ENCODE data around the gene CAMKMT.

Gene CAMKMT

GRCh38 chr2:44706681-44707553 is 345.2 kb downstream of the CAMKMT start:
- DNase-seq = no peak

- no peak for DNase-seq
These were observed 346.4 kb downstream of the CAMKMT start for GRCh38 chr2:44707945-44708660.

- no peak for DNase-seq
These were observed 346.9 kb downstream of the CAMKMT start for GRCh38 chr2:44708661-44709000.

DNA sequence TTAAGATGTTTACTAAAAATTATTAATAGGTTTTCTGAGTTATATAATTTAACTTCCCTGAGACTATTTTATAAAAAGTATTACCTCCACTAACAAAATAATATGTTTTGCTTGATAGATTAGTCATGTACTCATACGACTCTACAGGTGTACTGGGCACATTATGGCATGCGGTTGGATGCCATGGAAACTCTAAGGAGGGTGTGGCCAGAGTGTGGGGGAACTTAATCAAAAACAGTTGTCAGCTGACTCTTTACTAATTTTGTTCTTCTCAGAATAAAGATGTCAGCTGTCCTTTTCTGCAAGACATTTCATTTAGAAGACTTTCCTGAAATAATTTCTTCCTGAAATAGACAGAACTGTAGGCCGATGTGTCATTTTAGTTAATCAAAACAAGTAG is 351.4 kb downstream of the CAMKMT start:
- no peak for DNase-seq

- DNase-seq = no peak
These were observed 353.9 kb downstream of the CAMKMT start for GRCh38 chr2:44715671-44716081.

DNA sequence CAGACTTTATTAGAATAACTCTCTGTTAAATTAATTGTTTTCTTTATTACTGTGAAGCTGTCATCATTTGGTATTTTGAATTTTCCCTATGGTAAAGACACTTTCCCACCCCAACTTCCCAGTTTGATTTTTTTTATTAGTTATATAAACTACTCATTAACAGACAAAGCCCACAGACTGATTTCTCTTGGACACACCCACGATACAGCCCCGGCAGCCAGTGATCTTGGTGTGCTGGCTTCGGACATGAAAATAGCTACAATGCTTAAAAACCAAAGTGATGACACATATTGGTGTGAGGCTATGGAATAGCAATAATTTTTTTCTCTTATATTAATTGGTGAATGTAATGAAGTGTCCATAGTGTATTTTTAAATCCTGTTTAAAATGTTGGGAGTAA is 354.4 kb downstream of the CAMKMT start:
- DNase-seq = no peak

- no peak for DNase-seq
These were observed 356.7 kb downstream of the CAMKMT start for GRCh38 chr2:44718431-44718830.

DNA sequence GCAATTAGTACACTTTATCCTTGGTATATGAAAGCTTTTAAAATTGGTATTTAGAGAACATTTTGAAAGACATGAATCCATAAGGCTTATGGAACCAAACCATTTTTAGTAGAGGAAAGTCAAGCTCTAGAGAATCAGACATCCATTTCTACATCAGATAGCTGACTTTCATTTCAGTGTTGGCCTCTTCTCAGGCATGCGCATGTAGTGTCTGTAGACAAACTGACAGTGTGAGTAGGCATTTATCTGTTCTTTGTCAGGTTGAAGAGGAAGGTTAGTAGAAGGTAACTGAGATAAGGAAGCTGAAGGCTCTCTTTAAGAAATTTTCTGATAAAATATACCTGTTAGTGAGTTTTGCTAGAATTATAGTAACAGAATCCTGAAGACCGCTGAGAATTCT is 357.8 kb downstream of the CAMKMT start:
- DNase-seq = no peak

GRCh38 chr2:44722026-44722625 is 360.4 kb downstream of the CAMKMT start:
- DNase-seq = no peak

DNA sequence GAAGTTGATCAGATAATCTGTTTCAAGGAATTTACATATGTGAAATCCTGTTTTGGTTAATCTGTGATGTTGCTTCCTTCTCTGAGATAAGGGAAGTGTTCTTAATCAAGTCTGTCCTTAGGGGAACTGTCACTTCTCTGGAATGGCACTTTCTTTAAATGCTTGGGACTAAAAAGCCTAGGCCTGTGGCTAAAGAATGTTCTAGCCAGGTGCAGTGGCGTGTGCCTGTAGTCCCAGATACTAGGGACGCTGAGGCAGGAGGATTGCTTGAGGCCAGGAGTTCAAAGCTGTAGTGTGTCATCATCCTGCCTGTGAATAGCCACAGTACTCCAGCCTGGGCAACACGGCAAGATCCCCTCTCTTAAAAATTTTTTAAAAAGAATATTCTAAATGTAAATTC is 362.2 kb downstream of the CAMKMT start:
- DNase-seq = no peak

DNA sequence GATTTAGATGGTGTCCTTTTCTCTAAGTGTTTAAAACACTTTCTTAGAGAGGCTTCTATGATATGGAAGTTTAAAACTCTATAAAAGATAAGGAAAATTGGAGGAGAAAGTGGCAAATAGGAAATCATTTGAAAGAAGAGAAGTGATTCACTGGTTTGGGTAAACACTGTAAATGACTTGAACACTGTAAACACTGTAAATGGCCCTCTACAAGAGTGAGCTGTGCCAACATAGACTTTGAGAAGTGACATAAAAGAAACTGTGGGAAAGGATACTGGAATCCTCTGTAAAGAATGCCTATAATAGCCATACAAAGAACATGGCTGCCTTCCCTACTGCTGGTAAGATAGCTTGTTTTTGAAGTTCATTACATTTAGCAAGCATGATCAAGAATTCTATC is 368.8 kb downstream of the CAMKMT start:
- DNase-seq = no peak

DNA sequence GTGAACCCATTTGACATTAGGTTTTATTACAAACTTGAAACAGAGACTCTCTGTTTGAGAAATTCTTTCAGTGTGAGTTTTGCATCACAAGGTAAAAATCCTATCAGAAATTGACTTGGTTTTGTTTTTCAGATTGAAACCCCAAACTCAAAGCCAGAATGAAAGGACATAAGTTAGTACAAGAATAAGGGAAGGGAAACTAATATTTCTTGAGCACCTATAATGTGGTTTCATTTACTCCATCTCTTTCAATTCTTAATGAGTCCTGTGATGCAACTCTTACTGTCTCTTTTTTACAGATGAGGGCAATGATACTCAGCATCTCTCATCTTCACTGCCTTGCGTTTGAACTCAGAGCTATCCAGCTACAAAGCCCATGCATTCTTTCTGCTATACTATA is 369.8 kb downstream of the CAMKMT start:
- no peak for DNase-seq

- no peak for DNase-seq
These were observed 374.7 kb downstream of the CAMKMT start for GRCh38 chr2:44736270-44736942.

DNA sequence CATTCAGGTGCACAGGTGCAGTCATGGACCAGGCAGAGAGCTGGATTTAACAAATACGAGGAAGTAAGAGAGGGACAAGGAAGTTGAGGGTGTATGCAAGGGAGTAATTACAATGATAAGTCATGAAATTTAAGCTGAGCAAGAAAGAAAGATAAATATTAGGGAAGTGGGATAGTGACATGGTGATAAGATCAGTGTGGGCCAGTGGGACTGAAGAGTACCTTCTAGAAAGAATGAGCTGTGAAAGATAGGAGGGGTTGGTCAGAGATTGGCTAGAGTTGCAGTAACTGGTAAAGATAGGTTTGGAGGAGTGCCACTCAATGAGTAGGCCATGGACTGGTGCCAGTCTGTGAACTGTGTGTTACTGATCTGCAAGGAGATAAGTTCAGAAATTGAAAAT is 378.9 kb downstream of the CAMKMT start:
- no peak for DNase-seq

DNA sequence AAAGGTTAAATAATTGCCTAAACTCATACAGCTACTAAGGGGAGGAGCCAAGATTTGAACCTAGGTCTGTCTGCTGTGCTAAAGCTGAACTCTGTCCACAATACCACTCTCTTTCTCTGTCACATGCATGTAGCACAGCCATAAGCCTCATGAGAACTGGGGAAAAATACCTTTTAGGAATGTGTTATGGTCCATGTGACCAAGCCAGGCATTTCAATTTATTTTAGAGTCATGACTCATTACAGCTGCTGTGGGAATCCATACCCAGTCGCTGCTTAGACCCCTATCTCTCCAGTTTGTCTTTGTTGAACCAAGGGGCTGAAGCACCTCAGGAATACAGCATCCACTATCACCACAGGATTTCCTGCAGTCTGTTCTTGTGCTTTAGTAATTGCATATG is 379.8 kb downstream of the CAMKMT start:
- DNase-seq = no peak

DNA sequence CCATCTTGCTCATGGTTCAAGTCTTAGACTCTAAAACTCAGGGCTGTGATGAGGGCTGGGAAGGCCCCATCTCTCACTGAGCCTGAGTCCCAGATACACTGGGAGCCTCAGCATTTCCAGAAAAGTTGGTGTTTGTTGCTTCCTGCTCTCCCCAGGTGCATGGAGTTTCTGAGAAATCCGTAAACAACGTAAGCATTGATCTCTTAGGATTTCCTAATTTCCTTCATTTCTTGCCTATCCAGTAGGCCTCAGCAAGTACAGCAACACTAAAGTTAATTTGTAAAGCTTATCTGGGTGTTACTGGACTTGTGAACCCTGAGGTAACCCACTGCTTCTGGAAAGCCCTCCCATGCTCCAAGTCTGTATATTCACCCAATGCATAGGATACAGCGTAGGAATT is 380.3 kb downstream of the CAMKMT start:
- DNase-seq = no peak

- DNase-seq = no peak
These were observed 381.7 kb downstream of the CAMKMT start for GRCh38 chr2:44743473-44743872.

- no peak for DNase-seq
These were observed 383.5 kb downstream of the CAMKMT start for GRCh38 chr2:44744961-44745892.

DNA sequence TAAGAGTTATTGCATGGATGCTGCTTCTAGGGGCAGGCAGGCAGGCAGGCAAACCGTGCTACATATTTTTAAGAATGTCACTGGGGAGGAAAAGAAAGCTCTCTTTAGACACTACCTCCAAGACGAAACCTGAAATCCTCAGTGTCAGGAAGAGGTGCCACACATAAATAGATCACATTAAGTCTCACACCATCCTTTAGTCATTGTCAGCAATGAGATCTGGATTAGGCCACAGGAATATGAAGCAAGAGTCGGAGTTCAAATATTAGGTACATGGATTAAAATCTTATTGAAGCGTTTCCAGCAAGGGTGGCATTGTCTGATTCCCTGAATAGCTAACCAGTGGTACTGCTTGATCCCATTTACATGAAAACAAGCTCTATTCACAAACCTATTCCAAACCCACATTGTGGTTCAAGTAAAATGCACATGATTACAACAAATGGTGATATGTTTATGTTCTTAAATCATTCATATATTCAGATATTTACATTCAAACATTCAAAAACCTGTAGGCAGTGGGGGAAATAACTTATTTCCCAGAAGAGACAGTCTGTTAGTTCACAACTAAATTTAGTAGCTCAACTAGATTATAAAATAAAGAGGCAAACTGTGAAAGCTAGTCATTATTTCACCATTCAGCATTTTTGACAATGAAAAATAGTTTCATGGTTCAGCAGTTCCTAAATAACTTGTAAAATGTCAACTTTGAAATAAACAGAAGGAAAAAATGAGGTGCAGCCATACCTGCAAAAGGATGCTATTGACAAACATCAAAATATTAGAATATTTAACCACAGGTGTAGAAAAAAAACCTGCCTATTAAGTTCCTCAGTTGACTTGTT is 384.4 kb downstream of the CAMKMT start:
- no peak for DNase-seq

GRCh38 chr2:44746856-44747615 is 385.3 kb downstream of the CAMKMT start:
- DNase-seq = no peak

- DNase-seq = no peak
These were observed 386.0 kb downstream of the CAMKMT start for GRCh38 chr2:44747794-44748193.
